Activated CD4-positive, alpha-beta T cell treated with anti-CD3 and anti-CD28 coated beads for 1 hour (primary cell): ENCODE measurements around the gene UEVLD.
"Not testable (repeated sequence)": the region's sequence is repeated elsewhere in the genome, so short reads cannot be mapped to it uniquely, and the experiment has no call there.

Experiments used
- DNase-seq: peaks from one replicate; pipeline ENCODE4 v3.0.0-alpha.2; 2020

UEVLD gene

DNA sequence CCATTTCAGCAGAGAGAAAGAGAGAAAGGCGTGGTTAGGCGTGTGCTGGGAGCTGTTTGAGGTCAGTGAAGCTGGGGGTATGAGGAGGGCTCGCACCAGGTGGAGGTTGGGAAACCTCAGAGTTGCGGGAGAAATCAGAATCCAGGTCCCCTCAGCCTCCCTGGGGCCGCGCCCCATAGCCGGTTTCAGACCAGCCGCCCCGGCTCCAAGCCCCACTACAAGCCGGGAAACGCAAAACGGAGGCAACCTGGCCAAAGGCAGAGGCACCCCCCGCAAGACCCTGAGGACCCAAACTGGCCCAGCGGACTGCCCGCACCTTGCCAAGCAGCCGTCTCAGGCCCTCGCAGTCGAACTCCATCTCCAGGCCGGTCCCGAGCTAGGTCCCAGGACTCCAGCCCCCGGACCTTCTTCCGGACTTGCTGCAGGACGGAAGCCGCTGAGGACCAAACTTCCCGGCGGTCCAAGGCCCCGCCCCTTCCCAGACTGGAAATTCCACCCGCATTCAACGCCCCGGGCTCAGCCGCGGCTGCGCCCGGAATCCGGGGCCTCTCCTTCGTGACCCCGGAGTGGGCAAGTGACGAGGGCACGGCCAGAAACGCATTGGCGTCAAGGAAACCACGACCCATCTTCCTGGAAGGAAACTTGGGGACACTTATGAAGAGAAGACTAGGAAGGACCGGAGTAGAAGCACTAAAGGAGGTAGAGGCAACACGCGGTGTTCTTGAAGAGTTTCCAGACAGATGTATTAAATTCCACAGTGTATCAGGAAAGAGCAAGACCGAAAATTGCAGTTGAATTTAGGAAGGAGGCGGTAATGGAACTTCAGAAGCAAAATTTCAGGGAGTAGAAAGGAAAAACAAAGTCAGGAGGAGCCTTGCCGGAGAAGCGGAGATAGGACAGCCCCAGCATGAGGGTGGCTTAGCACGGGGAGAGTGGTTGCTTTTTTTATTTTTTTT, at the start of gene UEVLD:
Gene UEVLD (minus strand): TSS at position 438 of the 956 bp plus-strand sequence. CDS start 80 bp downstream, at position 358.
- peak; percentile 37 for DNase-seq

DNA sequence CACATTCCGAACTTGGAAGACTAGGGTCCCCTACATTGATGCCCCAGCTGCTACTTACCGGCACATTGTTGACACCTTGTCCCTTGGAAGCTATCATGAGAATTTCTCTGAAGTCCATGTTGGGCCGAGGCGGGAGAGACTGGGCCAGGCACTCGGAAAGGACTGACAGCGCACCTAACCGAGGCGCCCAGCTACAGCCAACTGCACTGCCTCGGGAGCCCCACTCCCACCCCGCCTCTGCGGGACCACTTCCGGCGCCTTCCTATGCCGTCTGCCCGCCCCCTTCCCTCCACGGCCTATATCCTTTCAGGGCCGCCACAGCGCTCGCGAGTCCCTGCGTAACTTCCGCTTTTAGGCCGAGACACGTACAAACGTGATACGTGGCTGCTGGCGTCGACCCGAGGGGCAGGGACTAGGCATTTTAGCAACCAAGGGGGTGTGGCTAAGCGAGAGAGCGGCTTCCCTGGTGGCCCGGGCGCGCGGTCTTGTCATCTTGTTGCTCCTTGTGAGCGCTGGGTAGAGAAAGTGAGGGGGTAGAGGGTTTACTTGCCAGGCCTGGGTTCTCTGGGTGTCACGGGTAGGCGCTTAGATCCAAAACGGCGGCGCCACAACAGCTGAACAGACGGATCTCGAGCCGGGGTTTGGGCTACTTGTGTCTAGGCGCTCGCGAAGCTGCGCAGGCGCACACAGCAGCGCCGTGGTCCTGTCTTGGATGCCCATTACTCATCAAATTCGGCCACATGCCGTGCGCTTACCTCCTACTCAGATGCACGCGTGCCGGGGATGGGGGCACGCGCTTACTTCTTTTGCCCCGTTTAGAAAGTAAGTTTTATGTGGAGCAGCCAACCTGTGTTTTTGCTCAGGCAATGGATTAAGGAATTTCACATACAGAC, 45.9 kb upstream of the UEVLD start, which contains the start of gene SPTY2D1:
Gene SPTY2D1 (minus strand): TSS at position 203 of the 893 bp plus-strand sequence. CDS start 85 bp downstream, at position 118.
- peak; percentile 95 for DNase-seq

DNA sequence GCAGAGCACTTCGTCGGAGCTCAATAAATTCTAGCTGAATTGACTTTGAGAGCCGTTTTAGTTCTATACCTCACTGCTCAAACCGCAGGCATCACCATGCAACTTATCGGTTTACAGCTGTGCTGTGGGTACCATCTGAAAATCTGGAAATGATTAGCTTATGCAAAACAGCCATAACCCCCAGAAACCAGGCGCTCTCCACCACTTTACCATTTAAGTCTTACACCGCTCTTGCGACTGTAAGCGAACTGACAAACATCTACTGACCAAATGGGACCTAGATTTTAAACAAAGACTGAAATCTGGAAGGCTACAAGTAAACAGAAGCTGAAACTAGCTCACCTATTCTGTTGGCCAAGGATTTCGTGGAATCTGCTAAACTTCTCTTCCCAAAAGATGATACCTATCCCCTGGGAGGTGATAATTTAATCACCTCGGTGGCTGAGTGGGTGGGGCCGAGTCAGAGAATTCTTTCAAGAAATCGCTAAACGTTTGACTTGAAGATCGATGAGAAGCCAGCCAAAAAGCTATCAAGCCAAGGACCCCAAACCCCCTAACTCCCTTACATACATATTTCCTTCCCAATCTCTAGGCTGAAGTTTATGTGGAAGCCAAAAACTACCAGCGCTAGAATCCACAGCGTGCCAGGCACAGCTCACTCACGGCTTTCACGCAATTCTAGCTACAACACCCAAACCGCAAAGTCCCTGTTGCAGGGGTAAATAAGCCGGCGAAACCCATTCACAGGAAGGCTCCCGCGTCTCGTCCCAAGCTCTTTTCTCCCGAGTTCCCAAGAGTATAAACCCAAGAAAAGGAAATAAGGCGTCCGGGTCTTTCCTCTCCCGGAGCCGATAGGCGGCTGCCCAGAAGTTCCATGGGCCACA, 45.0 kb upstream of the UEVLD start:
- no peak for DNase-seq

DNA sequence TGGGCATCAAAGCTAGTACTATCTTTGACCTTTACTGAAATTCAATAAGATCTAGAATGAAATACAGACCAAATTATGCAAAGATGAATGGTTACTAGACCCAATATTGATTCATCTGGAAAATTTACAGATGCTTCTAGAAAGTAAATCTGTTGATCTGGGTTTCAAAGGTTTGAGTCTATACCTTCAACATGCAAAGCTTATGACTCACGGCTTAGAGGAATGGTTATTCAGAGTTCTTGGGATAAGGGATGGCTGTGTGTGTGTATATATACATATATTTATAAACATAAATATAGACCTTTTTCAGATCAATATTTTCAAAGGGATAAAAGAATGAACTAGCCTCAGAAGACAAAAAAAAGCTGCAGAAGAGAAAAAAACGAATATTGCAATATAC, 44.3 kb upstream of the UEVLD start:
- DNase-seq = no peak

DNA sequence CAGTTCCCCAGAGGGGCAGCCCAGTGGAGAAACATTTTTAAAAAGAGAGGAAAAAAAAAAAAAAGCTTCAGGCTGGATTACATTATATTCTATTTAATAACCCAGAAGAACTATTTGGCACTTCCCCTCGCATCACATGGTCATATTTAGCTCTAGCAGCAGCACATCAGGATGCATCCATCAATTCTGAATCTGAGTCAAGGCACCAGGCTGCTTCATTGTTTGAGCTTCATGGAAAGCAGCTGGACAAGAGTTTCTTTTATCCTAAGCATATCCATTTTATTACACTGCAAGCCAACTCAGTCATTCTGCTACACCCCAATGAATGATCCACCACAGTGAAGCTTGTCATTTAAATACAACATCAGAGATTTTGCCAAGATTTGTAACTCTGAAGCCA, 35.6 kb upstream of the UEVLD start:
- DNase-seq = no peak

DNA sequence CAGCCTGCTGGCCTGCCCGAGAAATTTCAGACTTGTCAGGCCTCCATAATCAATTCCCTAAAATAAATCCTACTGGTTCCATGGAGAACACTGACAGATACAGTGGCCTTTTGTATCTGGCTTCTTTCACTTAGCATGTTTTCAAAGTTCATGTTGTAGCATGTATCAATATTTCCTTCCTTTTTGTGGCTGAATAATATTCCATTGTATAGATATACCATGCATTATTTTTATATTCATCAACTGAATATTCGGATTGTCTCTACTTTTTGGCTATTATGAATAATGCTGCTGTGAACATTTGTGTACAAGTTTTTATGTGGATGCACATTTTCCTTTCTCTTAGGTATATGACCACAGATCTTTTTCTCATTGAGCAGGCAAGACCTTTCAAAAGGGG, 35.2 kb upstream of the UEVLD start:
- no peak for DNase-seq

DNA sequence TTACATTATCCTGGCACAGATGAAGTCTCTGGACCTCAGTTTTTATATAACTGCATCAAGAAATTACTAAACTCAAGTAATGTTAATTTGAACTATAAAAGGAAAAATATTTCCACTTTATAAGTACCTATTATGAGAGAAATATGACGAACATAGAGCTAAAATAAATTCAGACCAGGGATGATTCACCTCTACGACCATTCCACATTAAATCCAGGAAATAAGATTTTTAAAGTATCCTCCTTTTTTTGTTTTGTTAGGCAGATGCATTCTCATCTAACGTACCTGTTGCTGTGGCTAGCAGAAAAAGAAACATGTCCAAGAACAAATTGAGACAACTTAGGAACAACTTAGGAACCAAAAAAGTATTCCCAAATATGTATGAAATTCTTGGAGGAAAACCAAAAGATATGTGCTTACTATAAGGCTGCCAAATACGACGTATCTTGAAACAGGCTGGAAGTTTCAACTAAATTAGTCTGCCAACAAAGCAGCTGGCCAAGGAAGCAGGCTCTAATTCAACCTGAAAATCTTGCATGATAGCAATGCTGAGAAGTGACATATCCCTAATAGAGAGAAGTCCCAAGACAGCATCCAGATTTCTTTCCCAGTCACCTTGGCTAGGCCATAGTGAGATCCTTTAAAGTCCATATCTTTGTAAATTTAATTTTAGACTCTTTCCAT, 29.9 kb upstream of the UEVLD start:
- no peak for DNase-seq

DNA sequence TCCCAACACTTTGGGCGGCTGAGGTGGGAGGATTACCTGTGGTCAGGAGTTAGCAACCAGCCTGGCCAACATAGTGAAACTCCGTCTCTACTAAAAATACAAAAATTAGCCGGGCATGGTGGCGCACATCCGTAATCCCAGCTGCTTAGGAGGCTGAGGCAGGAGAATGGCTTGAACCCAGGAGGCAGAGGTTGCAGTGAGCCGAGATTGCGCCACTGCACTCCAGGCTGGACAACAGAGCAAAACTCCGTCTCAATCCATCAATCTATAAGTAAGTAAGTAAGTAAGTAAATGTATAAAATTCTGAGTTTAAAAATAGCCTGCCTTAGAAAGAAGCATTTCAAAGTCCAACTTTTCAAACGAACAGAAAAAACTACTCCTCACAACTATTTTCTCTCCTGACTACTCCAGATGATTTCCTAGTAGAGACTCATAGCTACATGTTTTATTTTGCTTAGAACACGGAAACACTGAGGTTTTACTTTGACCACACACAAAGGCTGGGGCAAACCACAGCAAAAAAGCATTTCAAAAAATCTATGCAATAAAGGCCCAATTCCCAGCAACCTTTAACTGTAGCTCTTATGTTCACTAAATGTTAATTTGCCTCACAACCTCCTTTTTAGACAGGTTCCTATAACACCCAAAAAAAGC, 29.3 kb upstream of the UEVLD start:
- DNase-seq = no peak

DNA sequence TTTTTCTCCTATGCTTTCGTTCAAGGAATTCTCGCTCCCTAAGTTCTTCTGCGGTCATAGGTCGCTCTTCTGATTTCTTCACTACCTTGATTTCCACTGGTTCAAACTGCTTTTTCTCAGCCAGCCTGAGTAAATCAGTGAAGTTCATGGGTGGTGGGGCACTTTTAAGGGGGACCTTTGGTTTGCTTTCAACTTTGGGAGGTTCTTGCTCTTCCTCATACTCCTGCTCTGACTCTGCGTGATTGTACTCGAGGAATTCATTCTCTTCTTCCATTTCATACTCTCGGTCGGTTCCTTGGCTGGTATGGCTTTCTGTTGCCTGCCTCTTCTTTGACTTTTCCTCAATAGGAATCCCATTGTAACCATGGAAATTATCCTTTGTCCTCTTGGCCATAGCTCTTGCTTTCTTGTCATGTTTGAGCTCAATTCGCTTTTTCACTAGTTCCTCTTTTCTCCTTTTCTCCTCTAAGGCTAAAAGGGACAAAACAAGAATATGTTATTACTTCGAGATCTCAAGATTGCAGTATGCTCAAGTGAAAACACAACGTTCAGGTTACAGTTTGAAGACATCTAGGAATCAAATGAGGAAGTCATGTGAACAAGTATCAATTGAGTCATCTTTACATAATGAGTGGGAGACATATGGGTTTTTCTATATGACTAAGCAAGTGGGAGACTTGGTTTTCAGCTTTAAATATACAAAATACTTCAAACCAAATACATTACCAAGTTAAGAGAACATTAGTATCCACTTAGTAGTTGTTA, 27.3 kb upstream of the UEVLD start:
- DNase-seq = no peak

DNA sequence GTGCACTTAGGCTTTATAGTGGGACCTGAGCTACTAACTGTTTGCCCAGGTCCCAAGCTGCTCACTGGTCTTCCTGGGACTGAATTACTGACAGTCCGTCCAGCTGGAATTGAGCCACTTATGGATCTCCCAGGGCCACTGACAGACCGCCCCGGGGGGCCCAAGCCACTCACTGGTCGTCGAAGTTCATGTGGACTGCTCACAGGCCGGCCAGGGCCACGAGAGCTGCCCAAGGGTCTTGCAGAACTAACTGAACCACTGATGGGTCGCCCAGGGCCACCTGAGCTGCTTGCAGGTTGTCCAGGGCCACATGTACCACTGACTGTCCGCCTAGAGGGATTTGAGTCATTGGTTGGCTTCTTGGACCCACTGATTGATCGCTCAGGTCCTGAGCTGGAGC, 26.1 kb upstream of the UEVLD start:
- no peak for DNase-seq

DNA sequence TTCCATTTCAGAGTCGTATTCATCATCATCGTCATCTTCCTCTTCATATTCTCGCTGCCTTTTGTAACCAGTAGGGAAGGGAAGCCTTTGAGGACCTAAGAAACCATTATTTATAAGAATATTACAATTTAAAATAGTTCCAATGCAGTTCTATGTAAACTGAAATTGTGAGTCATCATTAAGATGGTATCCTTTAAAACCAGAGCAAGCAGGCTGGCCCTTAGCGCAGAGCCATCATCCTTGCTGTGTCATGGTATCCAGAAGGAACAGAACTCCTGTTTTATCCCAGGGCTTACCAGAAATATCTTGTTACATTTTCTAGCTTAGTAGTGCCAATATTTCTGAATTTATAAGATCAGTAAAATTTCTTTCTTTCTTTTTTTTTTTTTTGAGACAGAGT, 23.9 kb upstream of the UEVLD start:
- no peak for DNase-seq

DNA sequence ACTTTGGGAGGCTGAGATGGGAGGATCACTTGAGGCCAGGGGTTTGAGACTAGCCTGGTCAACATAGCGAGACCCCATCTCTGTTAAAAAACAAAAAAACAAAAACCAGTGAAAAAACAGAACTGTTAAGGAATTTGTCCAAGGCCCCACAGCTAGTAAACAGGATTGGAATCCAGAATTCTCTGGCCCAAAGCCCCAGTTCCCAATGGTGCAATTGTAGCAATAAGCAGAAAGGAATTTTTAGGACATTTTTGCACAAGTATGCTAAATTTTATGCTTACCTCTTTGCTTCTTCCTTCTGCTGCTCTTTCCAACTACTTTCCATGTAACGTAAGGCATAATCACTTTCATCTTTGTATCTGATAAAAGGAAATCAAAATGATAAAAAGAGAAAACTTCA, 22.7 kb upstream of the UEVLD start:
- DNase-seq = no peak

DNA sequence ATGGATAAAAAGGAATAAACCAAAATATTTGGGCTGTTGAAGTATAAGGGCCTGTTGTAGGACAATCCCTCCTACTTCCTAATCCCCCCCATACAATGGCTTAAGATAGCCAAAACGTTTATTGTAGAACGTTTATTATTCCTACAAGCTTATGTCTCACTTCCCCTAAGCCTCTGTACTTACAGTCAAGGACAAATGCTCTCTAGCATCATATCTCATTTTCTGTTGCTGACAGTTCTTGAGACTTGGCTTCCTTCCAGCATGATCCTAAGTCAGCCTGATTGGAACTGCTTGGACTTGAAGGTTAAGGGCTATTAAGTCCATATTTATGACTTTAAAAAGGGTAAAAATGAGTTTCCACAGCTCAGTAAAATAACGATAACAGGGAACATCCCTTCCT, 19.8 kb upstream of the UEVLD start:
- no peak for DNase-seq

DNA sequence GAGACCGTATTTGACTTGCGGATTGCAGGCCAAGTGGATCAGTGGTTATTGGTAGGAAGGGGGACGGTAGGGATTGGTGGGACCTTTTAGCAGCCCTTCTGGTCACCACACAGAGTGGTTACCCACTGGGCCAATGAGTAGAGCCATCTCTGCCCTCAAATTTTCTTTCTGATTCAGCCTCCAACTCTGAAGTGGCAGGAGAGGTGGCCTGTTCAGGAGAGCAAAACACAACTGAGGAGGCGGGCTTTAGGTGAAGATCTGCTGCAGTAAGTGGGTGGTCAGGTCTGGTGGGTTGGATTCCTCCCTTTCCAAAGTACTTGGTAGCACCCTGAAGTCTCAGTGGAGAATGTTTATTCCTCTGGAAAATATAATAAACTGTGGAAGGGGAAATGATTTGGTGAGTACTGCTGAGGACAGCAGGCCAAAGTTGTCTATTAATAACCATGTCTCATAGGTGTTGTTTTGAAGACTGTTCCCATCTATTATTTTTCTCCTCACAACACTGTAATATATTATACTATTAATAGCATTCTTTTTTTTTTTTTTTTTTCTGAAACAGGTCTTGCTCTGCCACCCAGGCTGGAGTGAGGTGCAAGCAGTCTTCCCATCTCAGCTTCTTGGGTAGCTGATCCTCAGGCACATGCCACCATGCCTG, 12.5 kb upstream of the UEVLD start:
- no peak for DNase-seq

DNA sequence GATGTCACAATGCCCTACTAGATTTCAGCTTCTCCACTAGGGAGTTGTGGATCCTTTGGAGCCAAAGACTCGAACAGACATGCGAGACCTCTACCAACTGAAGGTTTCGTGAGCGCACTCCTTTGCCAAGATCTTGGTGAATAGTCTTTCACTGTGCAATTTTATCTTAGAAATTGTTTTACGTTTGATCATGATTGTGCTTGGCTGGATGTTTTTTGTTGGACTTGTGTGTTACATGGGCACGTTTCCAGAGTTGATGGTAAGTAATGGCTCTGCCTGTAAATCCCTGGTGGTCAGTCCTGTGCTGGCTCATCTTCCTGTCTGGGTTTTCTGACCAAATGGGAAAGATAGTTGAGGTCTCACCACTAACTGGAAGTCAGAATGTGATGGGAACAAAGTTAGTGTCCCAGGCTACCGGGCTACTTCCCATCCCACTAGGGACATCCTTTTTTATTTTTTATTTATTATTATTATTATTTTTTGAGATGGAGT, 11.3 kb upstream of the UEVLD start, which contains the start of gene MISFA:
Gene MISFA (plus strand): TSS at position 51 of the 492 bp plus-strand sequence. CDS start 140 bp downstream, at position 191.
- no peak for DNase-seq

DNA sequence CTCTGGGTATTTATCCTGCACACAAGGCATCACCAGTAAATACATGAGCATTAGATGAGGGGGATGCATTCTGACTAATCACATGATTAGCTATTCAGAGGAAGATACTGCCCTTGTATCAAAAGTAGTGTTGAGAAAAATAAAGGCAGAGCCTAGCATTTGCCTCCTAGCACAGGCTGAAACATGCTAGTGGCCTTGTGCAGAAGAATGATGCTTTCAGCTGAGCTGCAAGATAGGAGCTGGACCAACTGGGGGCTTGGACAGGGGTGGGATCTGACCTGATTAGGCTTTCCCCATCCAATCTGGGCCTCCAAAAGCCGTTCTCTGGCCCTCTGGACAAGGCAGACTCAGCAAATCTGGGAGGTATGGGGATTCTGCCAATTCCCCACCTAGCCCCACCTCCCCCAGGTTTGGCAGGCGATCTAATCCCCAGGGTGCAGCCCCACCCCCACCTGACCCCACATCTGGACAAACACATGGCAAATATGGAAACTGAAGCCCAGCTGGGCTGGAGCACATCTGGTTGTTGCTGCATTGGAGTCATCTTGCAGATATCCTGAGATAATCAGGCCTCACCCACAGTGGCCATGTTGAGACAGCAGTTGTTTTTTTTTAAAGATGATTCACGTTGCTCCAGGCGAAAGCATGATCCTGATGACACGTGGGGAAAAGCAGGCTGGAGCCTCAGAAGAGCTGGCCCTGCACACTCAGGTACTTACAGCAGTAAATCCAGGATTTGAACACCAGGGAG, 6.6 kb upstream of the UEVLD start:
- DNase-seq = no peak

DNA sequence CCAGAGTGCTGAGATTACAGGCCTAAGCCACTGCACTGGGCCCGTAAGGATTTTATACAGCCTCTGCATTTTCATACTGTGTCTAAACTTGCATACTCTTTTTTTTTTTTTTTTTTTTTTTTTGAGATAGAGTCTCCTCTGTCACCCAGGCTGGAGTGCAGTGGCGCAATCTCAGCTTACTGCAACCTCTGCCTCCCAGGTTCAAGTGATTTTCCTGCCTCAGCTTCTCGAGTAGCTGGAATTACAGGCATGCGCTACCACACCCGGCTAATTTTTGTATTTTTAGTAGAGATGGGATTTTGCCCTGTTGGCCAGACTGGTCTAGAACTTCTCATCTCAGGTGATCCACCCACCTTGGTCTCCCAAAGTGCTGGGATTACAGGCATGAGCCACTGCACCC, 5.6 kb upstream of the UEVLD start:
- not testable (repeated sequence) for DNase-seq

DNA sequence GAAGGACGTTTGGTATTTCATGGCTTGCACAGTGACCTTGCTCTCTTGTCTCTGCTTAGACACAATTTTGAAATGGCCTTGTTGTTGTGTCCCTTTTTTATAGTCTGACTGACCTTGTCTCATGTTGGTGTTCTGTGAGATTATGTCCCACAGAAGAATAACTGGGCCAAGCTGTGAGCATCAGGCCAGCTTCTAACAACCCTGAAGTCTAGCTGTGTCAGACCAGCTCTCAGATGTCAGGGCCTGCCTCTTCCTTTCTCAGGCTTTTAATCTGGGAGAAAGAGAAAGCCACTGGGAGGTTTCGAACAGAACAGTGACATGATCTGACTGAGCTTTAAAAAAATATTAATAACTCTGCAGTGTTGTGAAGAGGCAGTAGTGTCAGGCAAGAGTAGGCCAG, 2.0 kb upstream of the UEVLD start:
- DNase-seq = no peak

DNA sequence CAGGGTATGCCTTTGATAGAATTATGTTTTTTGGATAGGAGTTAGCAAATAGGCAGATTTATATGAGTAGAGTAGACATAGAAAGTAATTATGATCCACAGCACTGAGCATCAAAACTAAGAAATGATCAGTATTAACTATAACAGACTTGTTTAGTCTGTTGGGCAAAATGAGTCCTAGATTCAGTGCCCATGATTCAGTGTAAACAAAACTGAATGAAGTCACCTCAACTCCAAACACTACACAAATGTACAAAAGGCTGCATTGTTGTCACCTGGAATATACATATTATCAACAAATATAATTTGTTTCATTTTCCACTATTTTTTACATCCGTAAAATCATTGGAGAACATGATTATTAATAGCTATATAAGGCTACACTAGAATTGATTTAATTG, 6.7 kb downstream of the UEVLD start:
- DNase-seq = no peak
